Endometrium (tissue), 2 donors: ENCODE data around the gene SCGB2B2.
"Not testable (repeated sequence)": the region's sequence is repeated elsewhere in the genome, so short reads cannot be mapped to it uniquely, and the experiment has no call there.

Source experiments
- FAIRE-seq: peaks from 2 replicates; lab custom pipeline; 2012; peaks lifted over from hg19 to GRCh38; lab: Jason Lieb, UNC
- donor health status: control.
- donor health status: control.

SCGB2B2 gene

DNA sequence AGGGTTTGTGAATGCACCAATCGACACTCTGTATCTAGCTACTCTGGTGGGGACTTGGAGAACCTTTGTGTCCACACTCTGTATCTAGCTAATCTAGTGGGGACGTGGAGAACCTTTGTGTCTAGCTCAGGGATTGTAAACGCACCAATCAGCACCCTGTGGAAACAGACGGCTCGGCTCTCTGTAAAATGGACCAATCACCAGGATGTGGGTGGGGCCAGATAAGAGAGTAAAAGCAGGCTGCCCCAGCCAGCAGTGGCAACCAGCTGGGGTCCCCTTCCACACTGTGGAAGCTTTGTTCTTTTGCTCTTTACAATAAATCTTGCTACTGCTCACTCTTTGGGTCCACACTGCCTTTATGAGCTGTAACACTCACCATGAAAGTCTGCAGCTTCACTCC is 8.3 kb downstream of the SCGB2B2 start:
- FAIRE-seq = not testable (repeated sequence)

- FAIRE-seq = not testable (repeated sequence)
Observed at GRCh38 chr19:34668077-34668689, 8.8 kb downstream of the SCGB2B2 start.

DNA sequence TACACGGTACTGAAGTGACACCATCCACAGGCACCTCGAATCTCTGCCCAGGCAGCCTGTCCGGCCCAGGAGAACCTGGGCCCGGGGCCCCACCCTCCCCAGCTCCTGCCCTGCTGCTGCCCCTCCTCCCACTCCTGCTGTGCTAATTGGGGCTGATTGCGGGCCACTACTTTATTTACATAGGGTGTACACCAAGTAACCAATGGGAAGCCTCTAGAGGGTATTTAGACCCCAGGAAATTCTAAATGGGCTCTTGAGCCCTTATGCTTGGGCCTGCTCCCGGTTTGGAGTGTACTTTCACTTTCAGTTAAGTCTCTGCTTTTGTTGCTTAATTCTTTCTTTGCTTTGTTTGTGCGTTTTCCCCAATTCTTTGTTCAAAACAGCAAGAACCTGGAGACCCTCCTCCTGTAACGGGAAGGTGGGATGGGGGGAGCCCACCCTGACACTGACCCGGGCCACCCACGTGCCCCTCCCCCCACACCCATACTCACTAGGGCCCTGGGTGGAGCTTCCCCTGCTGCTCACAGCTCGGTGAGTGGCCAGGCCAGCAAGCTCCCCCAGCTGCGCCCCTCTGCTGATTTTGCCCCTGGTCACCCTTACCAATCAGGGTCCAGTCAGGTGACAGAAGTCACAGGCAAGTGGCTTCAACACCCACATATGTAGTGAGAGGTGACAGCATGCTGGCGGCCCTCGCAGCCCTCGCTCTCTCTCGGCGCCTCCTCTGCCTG is 9.4 kb downstream of the SCGB2B2 start:
- FAIRE-seq = no peak

DNA sequence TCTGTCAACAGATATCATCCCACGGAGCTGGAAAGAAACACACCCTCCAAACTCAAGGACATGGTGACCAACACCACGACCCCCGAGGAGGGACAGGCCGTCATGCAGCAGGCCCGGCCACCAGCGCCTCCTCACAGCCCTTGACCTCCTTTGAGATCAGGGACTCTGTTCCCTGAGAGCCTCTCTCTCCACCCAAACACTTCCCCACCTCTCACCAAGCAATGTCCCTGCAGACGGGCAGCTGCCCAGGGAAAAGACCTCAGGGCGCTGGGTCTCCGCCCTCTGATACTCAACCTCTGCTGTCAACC is 10.0 kb downstream of the SCGB2B2 start:
- FAIRE-seq = no peak

- no peak for FAIRE-seq
Observed at GRCh38 chr19:34666200-34666957, 10.6 kb downstream of the SCGB2B2 start.

DNA sequence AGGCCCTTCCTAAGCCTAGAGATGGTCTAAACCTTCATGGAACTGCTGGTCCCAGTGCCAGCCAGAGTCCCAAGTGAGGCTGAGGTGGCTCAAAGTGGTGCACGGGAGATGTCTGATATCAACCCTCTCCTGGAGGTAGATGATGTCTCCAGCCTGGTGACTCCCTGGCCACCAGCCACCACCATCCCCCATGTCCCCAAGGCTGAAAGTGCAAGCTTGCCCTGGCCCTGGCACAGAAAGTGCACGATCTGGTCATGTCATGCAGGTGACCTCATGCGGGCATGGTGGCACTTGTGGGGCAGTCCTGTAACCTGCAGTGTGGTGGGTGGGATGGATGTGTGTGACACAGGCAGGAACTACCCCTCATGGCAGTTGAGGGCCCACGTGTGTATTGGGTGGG is 11.7 kb downstream of the SCGB2B2 start:
- FAIRE-seq = not testable (repeated sequence)

- FAIRE-seq = no peak
Observed at GRCh38 chr19:34664870-34665269, 12.1 kb downstream of the SCGB2B2 start.

GRCh38 chr19:34664168-34664567 is 12.8 kb downstream of the SCGB2B2 start:
- no peak for FAIRE-seq

DNA sequence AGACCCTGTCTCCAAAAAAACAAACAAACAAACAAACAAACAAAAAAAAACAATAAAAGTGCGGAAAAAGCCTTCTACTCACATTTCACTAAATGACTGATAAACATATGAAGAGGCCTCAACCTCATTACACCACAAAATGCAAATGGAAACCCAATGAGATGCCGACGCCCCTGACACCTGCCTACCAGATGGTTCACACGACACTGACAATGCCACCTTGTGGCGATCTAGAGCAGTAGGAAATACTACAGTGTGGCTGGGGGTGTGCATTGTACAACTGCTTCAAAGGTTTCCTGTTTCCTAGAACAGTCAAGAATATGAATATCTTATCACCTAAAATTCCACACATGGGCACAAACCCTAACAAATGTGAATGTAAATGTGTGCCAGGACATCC is 14.0 kb downstream of the SCGB2B2 start:
- FAIRE-seq = no peak

DNA sequence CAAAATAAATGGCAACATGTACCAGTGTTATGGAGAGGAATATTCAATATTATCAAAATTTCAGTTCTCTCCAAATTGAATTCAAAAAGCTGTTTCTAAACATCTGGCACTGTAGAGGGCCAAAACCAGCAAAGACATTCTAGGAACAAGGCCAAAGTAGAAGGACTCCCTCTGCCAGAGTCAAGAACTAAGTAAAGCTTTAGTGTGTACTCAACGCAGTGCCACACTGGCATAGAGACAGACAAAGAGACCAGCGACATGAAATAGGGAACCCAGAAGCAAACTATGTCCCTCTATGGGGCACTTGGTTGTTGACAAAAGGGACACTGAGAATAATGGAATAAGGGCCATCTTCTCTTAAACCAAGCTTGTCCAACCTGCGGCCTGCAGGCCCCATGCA is 15.6 kb downstream of the SCGB2B2 start:
- FAIRE-seq = no peak

DNA sequence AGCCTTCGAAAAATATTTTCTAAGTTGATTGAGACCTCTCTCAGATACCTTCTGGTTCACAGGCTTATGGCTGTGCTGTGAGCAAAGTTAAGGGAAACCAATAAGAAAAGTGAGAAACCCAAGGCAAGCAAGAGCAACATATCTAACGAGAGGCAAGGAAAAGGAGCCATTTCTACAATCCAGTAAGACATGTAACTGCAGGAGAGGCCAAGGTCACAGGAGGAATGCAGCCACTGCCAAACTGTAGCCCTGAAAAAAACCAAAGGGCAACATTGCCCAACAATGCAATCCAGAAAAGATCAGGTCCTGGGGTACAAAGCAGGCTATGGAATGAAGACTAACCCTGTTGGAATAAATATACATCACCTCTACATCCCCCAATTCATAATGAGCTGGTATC is 21.3 kb downstream of the SCGB2B2 start:
- FAIRE-seq = no peak

GRCh38 chr19:34654796-34655195 is 22.2 kb downstream of the SCGB2B2 start:
- no peak for FAIRE-seq

DNA sequence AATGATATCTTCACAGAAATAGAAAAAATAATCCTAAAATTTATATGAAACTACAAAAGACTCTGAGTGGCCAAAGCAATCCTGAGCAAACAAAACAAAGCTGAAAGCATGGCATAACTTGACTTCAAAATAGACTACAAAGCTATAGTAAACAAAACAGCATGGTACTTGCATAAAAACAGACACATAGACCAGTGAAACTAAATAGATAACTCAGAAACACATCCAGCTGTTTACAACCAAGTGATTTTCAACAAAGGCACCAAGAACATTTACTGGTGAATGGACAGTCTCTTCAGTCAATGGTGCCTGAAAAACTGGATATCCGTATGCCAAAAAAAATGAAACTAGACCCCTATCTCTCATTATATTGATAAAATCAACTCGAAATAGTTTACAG is 25.2 kb downstream of the SCGB2B2 start:
- FAIRE-seq = no peak

- no peak for FAIRE-seq
Observed at GRCh38 chr19:34649886-34650543, 26.9 kb downstream of the SCGB2B2 start.

DNA sequence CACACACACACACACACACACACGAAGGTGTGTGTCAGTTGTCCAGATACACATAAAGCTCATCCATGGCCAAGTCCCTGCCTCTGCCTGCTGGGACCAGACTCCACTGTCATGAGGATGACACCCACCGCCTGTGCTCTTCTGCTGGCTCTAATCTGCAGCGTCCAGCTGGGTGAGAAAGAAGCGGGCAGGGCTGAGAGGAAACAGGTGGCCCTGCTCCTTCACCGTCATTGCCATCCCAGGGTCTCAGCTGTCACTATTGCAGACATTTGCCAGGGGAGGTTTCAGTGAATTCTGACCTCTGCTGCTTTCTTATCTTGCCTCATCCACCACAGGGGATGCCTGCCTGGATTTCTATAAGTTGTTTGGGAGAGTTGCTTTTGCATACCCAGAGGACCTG is 31.4 kb downstream of the SCGB2B2 start:
- no peak for FAIRE-seq

GRCh38 chr19:34644991-34645461 is 31.9 kb downstream of the SCGB2B2 start:
- FAIRE-seq = no peak

- no peak for FAIRE-seq
Observed at GRCh38 chr19:34642241-34642640, 34.7 kb downstream of the SCGB2B2 start.

DNA sequence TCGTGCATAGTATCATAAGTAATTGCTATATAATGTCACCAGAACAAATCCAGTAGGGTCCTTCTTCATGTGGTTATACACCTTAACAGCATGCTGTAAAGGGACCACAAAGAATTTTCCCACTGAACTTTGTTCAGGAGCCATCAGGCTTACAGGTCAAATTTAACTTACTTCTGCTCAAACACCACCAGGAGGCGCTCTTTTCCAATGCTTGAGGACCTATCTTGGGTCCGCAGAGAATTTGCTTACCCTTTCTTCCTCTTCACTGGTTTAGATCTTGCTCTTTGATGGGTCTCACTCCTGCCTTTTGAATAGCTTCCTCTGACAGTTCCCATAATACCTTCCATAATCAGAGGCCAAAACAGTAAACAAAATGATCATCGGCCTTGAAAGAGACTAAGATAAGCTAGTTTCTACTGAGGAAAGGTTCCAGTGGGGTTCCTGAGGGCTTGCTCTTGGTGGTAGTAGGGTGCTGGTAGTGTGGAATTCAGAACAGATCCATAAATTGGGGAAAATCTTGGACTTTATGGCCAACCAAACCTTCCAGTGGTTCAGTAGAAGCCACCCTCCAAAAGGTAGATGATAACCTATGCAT is 37.4 kb downstream of the SCGB2B2 start:
- FAIRE-seq = no peak

DNA sequence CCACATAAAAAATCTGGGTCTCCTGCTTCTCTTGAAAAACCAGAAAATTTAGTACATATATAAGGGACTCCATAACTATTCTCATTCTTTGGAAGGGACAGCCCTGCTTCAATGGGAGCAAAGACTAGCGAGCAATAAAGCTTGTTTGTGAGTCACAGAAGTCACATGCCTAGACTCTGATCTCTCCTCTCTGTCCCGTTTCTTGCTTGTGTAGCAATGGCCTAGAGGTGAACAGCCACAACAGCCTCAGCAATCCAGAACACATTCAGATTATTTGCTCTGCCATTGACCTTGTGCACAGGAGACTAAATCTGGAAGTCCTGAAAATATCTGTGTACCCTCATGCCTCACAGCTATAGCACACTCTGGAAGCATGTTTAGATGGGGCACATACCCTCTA is 43.2 kb downstream of the SCGB2B2 start:
- no peak for FAIRE-seq
